Upper lobe of left lung (tissue), 4 donors: Measurements from ENCODE around the gene THRA.

Source experiments
- CTCF ChIP-seq, 6 experiments: fragments of 450-650 bp in 4 of 6; fragments of 200-600 bp in 2 of 6; sonication (generic) in 2 of 6; IDR thresholded peaks; one replicate each; pipeline ENCODE4 v1.5.1; 2016 to 2019; ENCODE audit warnings: antibody characterized with exemption in 6 of 6
- EP300 ChIP-seq, 4 donors: sonication (generic); formaldehyde crosslinking; IDR thresholded peaks; one replicate each; pipeline ENCODE4 v1.5.1; 2017; ENCODE audit warnings: antibody characterized with exemption in 4 of 4, control low read depth in 2 of 4
- POLR2A ChIP-seq, 4 donors: fragments of 450-650 bp; IDR thresholded peaks; one replicate each; pipeline ENCODE4 v1.5.1; 2016 to 2017; ENCODE audit warnings: antibody characterized with exemption in 4 of 4, mild to moderate bottlenecking in 2 of 4
- POLR2AphosphoS5 ChIP-seq, 2 donors: sonication (generic); formaldehyde crosslinking; IDR thresholded peaks; one replicate each; pipeline ENCODE4 v1.5.1; 2017; ENCODE audit warnings: antibody characterized with exemption in 2 of 2

GRCh38 chr17:40015998-40016985, 46.5 kb upstream of the THRA start:
- TF ChIP-seq POLR2A (IDR thresholded peaks at IDR 0.05) (no peak), CTCF (IDR thresholded peaks at IDR 0.05) (no peak), POLR2AphosphoS5 (IDR thresholded peaks at IDR 0.05) (no peak), EP300 (IDR thresholded peaks at IDR 0.05) (no peak)
